Measurements from ENCODE around the gene KCNH8.

DNA sequence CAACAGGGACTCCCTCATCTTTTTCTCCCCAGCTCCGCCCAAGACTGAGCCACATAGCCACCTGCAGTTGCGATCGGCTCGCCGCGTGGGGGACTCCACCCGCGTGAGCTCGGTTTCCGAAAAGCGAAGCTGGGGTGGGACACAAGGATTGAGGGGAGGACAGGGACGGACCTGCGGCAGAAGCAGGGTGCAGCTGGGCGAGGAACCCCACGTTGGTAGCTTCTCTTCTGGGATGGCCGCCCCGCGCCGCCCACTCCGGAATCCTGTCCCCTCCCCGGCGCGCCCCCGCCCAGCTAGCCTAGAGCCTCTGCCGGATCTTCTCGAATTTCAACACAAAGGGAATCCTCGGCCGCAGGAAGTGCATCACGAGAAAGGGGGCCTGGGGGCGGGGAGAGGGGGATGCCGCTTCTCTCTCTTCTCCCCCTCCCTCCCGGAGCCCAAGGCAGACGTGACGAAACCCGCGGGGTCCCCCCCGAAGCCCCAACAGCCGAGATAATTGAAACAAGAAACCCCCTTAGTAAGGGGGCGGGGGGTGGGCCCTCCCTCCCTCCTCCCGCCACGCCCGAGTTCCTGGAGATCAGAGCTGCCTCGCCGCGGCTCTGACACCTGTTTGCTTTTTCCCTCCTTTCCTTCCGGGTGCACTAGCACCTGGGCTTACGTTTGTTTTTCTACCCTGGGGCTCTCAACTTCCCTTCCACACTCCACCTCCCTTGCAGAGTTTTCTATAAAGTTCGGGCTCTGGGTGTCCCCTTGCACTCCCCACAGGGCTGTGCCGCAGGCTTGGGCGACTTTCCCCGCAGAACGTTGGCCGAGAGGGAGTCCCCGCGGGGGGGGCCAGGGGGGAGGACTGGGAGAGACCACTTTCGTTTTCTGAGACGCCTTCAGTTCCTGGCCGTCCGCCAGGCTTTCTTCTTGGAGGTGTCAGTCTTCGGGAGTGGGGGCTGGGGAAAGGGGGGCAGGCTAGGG is 1.3 kb upstream of the KCNH8 start:
- TF ChIP-seq, protein P1, sequence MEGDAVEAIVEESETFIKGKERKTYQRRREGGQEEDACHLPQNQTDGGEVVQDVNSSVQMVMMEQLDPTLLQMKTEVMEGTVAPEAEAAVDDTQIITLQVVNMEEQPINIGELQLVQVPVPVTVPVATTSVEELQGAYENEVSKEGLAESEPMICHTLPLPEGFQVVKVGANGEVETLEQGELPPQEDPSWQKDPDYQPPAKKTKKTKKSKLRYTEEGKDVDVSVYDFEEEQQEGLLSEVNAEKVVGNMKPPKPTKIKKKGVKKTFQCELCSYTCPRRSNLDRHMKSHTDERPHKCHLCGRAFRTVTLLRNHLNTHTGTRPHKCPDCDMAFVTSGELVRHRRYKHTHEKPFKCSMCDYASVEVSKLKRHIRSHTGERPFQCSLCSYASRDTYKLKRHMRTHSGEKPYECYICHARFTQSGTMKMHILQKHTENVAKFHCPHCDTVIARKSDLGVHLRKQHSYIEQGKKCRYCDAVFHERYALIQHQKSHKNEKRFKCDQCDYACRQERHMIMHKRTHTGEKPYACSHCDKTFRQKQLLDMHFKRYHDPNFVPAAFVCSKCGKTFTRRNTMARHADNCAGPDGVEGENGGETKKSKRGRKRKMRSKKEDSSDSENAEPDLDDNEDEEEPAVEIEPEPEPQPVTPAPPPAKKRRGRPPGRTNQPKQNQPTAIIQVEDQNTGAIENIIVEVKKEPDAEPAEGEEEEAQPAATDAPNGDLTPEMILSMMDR (IDR thresholded peaks at IDR 0.05; ENCODE audit: poor library complexity, severe bottlenecking) = peak; percentile 77
- TF ChIP-seq, protein P2, sequence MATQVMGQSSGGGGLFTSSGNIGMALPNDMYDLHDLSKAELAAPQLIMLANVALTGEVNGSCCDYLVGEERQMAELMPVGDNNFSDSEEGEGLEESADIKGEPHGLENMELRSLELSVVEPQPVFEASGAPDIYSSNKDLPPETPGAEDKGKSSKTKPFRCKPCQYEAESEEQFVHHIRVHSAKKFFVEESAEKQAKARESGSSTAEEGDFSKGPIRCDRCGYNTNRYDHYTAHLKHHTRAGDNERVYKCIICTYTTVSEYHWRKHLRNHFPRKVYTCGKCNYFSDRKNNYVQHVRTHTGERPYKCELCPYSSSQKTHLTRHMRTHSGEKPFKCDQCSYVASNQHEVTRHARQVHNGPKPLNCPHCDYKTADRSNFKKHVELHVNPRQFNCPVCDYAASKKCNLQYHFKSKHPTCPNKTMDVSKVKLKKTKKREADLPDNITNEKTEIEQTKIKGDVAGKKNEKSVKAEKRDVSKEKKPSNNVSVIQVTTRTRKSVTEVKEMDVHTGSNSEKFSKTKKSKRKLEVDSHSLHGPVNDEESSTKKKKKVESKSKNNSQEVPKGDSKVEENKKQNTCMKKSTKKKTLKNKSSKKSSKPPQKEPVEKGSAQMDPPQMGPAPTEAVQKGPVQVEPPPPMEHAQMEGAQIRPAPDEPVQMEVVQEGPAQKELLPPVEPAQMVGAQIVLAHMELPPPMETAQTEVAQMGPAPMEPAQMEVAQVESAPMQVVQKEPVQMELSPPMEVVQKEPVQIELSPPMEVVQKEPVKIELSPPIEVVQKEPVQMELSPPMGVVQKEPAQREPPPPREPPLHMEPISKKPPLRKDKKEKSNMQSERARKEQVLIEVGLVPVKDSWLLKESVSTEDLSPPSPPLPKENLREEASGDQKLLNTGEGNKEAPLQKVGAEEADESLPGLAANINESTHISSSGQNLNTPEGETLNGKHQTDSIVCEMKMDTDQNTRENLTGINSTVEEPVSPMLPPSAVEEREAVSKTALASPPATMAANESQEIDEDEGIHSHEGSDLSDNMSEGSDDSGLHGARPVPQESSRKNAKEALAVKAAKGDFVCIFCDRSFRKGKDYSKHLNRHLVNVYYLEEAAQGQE (IDR thresholded peaks at IDR 0.05; ENCODE audit: borderline replicate concordance) = no peak
